ENCODE results near the gene RGL3. TPM values are rescaled to one million over a fixed set of nuclear protein-coding genes. Genes with fewer than 3 reads are reported as not detected.

RGL3 gene
- total RNA-seq, 1 experiment from 2014 or later: 22.6 TPM

- in situ Hi-C loops (cut with HindIII; ENCODE audit: low pct_unique_long_range_greater_than_20kb, low sequenced_read_pairs) (no loop called here), intact Hi-C loops (cut with micrococcal nuclease; ENCODE audit: unreplicated experiment) (no loop called here)
- no TSS peak for BruUV-seq (replicated peaks)
- no peak for DNase-seq (ENCODE audit: low read depth, low spot score)
- Histone ChIP-seq H3K36me3 (ENCODE audit: control insufficient read depth, insufficient read depth, low read length) (no peaks in the 10 kb centered on the region), H3K4me1 (ENCODE audit: control insufficient read depth, insufficient read depth, low read length) (no peaks in the 10 kb centered on the region), H3K27me3 (ENCODE audit: control insufficient read depth, insufficient read depth, low read length) (no peaks in the 10 kb centered on the region), H3K4me3 (ENCODE audit: low read depth in 2 of 2, low read length in 2 of 2) (no peak overlapping the region), H3K27ac (ENCODE audit: low read length) (no peak overlapping the region), H3K9me3 (ENCODE audit: control insufficient read depth, insufficient read depth, low read depth, low read length) (no peaks in the 10 kb centered on the region)
- POLR2A ChIA-PET: no interaction called here
- CTCF ChIA-PET: interaction anchor here (0.6 to 0.7 kb wide), 3 partner anchors 21 to 144 kb away, joined by 3 to 4 read pairs (median 4); no protein-coding TSS in a partner anchor
- TF ChIP-seq TCF7L2 (IDR thresholded peaks at IDR 0.05; ENCODE audit: low read depth, low read length): no peak
- no peak for TF ChIP-seq POLR2AphosphoS5 (IDR thresholded peaks at IDR 0.05; ENCODE audit: low read depth, low read length)
- no peak for TF ChIP-seq SIN3A (IDR thresholded peaks at IDR 0.05; ENCODE audit: borderline replicate concordance, insufficient read depth, low read depth, low read length)
- TF ChIP-seq REST (IDR thresholded peaks at IDR 0.05; ENCODE audit: insufficient read depth in 1 of 2, low read depth in 2 of 2, low read length in 1 of 2): no peak
- TF ChIP-seq, protein P1, sequence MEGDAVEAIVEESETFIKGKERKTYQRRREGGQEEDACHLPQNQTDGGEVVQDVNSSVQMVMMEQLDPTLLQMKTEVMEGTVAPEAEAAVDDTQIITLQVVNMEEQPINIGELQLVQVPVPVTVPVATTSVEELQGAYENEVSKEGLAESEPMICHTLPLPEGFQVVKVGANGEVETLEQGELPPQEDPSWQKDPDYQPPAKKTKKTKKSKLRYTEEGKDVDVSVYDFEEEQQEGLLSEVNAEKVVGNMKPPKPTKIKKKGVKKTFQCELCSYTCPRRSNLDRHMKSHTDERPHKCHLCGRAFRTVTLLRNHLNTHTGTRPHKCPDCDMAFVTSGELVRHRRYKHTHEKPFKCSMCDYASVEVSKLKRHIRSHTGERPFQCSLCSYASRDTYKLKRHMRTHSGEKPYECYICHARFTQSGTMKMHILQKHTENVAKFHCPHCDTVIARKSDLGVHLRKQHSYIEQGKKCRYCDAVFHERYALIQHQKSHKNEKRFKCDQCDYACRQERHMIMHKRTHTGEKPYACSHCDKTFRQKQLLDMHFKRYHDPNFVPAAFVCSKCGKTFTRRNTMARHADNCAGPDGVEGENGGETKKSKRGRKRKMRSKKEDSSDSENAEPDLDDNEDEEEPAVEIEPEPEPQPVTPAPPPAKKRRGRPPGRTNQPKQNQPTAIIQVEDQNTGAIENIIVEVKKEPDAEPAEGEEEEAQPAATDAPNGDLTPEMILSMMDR (IDR thresholded peaks at IDR 0.05): no peak
- no peak for ATAC-seq
Measured at GRCh38 chr19:11363881-11364280, 55.2 kb downstream of the RGL3 start.

GRCh38 chr19:11361771-11362731 lies 57.1 kb downstream of the RGL3 start:
- no peaks in the 10 kb centered on the region for H3K27me3 ChIP-seq (ENCODE audit: control insufficient read depth, insufficient read depth, low read length)
- H3K4me1 ChIP-seq (ENCODE audit: control insufficient read depth, insufficient read depth, low read length): no peaks in the 10 kb centered on the region
- DNase-seq (ENCODE audit: low read depth, low spot score): no peak
- POLR2A ChIA-PET: no interaction called here
- CTCF ChIA-PET: no interaction called here
- H3K27ac ChIP-seq (ENCODE audit: low read length): no peak overlapping the region
- in situ Hi-C loops (cut with HindIII; ENCODE audit: low pct_unique_long_range_greater_than_20kb, low sequenced_read_pairs): no loop called here
- no peaks in the 10 kb centered on the region for H3K36me3 ChIP-seq (ENCODE audit: control insufficient read depth, insufficient read depth, low read length)
- ATAC-seq: 0 out of 2 replicates have a peak, but pooled peaks have one; percentile 23
- no peak overlapping the region for H3K4me3 ChIP-seq (ENCODE audit: low read depth in 2 of 2, low read length in 2 of 2)
- intact Hi-C loops (cut with micrococcal nuclease; ENCODE audit: unreplicated experiment): no loop called here
- H3K9me3 ChIP-seq (ENCODE audit: control insufficient read depth, insufficient read depth, low read depth, low read length): no peaks in the 10 kb centered on the region
- no TSS peak for BruUV-seq (replicated peaks)
- TF ChIP-seq POLR2AphosphoS5 (IDR thresholded peaks at IDR 0.05; ENCODE audit: low read depth, low read length) (no peak), REST (IDR thresholded peaks at IDR 0.05; ENCODE audit: insufficient read depth in 1 of 2, low read depth in 2 of 2, low read length in 1 of 2) (no peak), SIN3A (IDR thresholded peaks at IDR 0.05; ENCODE audit: borderline replicate concordance, insufficient read depth, low read depth, low read length) (no peak), TCF7L2 (IDR thresholded peaks at IDR 0.05; ENCODE audit: low read depth, low read length) (no peak)
- TF ChIP-seq, protein P1 (IDR thresholded peaks at IDR 0.05): no peak
